NCI-H748 (cell line): ENCODE results near the gene IGF1R.

Experiments used
- DNase-seq: peaks from one replicate; lab custom pipeline; 2025; ENCODE audit not compliant: unreplicated experiment; lab: John Stamatoyannopoulos, UW

IGF1R gene

DNA sequence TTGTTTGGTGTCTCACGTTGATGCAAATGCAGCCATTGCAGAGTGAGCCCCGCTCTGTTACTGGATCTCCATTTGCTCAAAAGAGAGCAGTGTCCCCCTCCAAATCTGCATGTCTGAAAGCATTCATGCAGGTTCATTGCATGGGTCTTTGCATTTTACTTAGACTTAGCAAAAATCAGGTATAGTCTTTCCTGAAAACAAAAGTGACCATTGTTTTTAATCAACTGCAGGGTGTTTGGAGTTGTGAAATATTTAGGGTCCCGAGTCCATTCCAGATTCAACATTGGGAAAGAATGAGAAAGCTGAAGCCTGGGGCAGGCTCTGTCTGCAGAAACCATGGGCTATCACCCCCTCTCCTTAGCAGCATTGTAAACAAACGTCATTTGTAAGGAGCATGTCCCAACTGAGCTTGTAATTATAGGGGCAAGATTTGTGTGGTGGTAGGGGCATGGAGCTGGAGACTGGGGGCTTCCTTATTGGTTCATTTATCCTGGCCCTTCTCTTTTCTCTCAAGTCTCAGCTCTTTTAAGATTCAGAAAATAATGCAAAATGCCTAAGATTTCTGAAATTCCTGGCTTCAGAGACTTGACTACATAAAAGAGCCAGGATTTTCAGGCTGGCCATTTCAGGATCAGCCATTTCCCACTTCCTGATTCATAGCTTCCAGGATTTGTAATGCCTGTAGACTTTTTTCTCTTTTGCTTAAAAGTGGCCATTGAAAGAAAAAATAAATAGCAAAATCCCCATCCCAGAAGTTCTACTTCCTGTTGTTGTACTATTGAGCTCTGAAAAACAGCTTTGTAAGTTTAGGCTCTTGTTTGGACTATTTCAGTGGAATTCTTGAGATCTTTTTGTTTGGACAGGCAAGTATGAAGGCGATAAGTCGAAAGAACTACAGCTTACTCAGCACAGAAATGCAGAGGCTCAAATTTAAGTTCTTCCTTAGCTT is 23.0 kb downstream of the IGF1R start:
- no peak for DNase-seq

DNA sequence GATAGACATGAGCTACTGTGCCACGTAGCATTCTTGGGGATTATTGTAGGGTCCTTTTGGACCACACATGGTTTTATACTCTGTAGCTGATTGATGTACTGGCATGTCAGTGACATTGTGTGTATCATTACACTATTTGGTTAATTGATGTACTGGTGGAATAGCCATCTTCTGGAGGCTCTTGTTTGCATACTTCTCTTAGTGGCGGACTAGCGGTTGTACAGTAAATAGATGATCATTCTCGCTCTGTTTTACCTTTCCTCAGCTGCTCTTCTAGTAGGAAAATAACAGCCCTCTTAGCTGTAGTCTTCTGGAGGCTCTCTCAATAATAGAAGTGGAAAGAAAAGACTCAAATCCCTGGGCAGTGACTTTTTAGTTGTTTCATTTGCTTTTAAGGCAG is 24.8 kb downstream of the IGF1R start:
- DNase-seq: no peak

DNA sequence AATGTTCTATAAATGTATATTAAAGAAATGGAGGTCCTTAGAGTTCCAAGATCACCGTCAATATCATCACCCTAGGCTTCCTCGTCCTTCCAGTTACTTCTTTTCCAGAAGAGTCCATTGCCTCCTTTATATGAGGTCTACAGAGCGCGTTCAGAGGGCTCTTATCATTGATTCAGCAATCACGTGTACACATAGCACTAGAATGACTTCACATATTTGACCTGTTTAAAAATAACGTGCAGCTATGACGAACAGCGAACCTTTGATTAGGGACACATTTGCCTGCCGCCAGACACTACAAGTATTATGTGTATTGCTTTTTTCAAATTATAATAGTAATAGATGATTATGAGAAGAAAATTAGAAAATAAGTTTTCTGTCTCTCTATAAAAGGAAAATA is 26.0 kb downstream of the IGF1R start:
- no peak for DNase-seq

DNA sequence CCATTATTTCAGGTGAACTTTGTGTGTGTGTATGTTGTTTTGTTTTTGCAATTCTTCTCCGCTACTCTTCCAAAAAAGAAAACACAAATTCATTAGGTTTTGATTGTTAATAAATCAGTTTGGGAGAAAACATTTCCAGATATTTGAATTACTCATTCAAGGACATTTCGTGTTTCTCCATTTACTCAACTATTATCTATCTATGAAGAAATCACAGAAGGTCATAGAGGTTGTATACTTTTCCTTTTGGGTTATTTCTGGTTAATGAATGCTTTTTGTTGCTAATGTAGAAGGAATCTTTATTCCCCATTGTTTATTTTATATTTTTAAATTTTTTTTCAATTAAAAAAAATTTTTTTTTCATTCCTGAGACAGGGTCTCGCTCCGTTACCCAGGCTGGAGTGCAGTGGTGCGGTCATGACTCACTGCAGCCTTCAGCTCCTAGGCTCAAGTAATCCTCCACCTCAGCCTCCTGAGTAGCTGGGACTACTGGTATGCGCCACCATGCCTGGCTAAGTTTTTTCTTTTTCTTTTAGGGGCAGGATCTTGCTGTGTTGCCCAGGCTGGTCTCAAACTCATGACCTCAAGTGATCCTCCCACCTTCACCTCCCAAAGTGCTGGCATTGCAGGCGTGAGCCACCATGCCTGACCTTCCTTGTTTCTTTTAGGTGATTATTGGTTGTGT is 28.4 kb downstream of the IGF1R start:
- DNase-seq: no peak

DNA sequence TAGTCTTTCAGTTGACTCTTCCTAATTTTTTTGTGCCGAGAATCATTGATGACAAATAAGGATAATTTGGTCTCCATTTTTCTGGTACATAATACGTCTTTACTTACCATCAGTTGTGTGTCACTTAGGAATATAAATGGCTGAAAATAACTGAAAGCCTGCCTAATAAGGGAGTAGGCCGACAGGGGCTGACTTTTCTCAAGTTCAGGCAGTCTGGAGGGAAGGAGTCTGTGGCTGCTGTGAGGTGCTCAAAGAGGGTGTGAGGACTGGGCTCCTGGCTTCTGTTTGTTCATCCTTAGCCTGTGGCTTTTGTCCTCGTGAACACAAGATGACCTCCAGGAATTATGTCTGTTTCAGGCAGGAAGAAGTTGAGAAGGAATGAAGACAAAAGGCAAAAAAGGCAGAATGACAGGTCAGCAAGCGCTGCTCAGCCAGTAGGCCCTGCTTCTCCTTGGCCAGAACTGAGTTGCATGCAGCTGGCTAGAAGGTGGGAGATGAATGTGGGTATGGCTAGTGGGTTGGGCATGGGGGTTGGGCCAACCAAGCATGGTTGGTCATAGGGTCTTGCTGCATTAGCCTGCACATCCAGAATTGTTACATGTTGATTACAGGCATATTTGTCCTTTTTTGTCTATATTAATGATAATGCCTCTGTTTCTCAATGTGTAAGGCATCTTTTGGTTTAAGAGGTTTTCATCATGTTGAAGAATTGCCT is 29.2 kb downstream of the IGF1R start:
- DNase-seq: no peak

DNA sequence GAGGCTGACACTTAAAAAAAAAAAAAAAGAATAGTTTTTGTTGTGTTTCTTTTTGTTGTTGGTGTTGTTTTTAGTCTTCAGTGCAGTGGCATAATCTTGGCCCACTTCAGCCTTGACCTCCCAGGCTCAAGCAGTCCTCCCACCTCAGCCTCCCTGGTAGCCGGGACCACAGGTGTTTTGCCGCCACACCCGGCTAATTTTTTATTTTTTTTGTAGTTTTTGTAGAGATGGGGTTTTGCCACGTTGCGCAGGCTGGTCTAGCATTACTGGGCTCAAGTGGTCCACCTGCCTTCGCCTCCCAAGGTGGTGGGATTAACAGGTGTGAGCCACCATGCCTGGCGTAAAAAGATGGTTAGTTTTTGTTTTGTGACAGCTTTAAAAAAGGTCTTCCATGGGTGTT is 30.1 kb downstream of the IGF1R start:
- DNase-seq: no peak

DNA sequence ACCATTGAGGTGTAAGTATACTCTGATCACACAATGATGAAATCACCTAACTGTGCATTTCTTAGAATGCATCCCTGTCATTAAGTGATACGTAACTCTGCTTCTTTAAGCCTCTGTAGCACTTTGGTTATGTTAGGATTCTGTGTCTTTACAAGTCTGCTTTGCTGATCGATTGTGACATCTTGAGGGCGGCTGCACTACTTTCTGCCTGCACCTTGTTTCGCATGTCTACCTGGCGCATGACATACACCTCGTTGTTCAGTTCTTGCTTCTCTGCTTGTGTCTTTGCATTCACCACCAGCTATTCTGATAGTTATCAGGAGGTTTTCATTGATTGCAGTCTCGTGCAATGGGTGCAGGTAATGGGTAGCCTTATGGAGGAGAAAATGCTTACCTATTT is 32.7 kb downstream of the IGF1R start:
- no peak for DNase-seq

DNA sequence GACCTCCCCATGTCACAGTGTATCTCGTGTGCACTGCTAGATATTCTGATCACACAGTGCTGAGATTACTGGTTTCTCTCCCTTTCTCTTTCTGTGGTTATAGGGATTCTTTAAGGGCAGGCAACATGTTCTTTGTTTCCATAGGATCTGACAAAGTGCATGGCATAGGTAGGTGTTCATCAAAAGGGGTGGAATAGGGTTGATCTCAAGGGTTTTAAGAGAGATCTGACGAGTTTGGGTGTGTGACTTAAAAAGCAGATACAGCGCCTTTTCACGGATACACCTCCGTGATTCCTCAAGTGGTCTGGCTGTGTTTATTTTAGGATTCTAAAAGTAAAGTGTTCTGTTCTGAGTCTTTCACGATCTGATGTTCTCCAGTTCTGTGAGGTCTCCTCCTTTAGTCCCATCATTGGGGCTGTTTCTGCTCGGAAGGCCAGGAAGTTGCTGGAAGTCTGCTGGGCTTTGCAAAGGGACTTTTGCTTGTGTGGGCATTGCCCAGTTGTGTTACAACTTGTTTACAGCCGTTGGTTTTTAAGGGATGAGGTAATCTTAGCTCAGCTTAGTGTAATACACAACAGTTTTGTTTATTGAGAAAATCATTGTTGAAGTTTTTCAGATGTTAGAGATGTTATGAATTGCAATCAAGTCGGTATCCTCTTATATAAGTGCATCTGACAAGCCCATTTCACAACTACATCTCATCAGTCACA is 34.8 kb downstream of the IGF1R start:
- no peak for DNase-seq

DNA sequence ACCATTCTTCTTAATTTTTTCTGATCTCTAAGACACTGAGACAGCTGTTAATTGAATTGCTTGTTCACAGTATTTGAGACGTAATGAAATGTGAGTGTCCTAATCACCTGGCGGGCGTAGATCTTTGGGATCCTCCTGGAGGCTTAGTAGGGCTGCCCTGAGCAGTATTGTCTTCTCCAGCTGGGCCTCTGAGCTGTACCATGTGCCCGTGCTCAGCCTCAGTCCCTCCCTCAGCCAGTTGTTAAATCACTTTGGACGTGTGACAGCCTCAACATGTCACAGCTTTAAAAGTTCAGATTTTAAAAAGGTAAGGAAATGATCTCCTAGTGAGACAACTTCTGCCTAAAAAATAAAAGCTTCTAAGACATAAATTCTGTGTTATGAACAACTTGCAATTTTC is 35.5 kb downstream of the IGF1R start:
- no peak for DNase-seq

DNA sequence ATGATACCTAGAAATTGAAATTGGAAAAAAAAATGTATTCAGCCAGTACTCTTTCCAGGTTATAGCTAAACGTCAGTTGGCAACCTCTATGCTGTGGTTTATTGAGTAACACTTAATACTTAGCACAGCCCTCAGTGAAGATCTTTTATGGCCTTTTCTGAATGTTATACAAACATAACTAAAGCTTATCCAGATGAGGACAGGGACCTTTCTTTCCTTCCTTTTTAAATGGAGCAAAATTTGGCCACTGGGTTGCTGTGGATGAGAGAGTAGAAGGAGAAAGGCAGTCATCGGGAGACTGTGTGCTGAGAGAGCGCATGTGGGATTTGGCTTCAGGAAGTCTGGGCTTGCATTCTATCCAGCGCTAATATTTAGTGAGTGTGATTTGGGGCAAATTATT is 36.1 kb downstream of the IGF1R start:
- no peak for DNase-seq

DNA sequence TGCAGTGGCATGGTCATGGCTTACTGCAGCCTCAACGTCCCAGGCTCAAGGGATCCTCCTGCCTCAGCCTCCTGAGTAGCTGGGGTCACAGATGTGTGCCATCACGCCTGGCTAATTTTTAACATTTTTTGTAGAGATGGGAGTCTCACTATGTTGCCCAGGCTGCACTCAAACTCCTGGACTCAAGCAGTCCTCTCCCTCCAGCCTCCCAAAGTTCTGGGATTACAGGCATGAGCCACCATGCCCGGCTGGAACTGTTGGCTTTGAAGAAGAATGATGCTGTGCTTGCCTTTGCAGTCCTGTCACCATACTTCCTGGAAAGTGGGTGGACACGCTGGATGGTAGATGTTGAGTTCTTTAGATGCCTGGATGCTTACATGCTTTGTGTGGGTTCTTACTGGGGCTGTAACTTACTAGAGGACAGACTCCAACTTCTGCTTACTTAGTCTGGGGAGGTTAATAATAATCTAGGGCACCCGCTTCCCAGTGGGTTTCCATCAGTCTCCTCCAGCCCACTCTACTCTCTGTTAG is 36.7 kb downstream of the IGF1R start:
- DNase-seq: no peak

DNA sequence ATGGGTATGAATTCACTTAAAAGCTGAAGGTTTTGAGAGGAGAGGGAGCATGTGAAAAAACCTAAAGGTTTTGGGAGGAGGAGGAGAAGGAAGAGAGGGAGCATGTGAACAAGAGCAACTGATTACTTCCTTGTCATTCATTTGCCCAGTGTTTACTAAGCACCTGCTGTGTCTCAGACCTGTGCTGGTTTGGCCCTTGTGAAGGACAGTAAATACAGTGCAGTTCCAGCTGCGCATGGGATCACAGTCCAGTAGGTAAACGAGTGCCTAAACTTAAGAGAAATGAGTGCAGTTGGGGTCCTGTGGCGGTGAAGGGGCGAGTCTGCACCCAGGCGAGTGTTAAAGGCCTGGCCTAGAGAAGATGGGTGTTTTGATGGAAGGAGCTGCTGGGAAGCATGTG is 38.6 kb downstream of the IGF1R start:
- DNase-seq: no peak

DNA sequence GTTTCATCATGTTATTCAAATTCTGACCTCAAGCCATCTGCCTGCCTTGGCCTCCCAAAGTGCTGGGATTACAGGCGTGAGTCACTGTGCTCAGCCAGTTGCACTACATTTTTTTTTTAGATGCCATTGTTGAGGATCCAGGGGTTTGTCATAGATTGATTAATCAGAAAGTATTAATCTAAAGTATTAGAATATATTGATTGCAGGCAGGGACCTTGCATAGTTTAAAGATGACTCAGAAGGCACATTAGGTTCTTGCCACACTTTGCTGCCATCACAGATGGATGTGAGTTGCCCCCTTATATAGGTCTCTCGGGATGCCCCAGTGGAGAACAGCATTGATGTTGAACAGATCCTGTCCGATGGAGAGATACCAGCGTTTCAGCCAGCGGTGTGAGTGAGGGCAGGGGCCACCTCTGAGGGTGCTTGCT is 41.1 kb downstream of the IGF1R start:
- no peak for DNase-seq

DNA sequence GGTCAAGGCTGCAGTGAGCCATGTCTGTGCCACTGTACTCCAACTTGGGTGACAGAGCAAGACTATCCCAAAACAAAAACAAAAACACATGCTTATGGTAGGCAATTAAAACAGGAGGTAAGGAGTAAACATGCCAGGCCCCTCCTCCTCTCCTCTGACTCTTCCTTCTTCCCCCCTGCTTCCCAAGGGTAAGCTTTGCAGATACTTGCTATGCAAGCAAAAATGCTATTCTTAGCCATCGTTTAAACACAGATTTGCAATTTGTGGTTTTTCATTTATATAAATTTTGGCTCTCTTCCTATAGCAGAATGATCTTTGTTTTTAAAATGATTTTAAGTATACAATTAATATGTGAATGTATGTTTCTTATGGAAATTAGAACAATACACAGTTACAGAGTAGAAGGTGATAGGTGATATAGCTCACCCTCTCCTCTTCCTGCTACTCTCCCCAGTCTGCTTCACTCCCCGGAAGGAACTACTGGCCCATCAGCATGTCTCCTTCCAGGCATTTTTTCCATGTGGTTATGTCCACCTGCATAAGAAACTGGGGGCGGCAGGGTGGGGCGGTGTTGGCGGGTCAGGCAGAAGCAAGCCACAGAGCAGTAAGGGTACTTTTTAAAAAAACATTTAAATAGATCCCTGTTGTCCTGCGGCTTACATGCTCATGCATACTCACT is 42.1 kb downstream of the IGF1R start:
- no peak for DNase-seq

DNA sequence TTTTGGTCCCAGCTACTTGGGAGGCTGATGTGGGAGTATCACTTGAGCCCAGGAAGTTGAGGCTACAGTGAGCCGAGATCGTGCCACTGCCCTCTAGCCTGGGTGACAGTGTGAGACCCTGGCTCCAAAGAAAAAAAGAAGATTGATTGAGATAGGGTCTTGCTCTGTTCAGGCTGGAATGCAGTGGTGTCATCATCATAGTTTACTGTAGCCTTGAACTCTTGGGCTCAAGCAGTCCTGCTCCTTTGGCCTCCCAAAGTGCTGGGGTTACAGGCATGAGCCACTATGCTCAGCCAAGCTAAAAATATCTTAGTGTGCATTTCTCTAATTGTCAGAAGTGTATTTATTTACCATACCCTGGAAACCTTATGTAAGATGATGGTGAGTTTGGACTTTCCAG is 43.9 kb downstream of the IGF1R start:
- no peak for DNase-seq

DNA sequence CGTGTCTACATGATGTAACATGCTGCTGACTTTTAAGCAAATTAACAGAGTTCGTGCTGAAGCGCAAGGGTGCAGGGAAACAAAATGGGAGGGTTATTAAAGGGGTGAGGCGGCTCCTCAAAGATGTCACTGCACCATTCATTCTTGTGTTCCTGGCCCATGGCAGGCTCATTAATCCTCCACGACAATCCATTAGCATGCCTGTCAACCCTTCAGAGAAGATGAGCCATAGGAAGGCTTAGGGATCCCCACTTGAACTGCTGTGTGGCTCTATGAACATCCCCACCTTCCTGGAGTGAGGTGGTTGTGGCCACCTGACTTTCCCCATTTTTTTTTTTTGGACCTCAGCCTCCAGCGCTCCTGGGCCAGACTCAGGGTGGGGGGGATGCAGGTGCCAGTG is 45.8 kb downstream of the IGF1R start:
- no peak for DNase-seq

DNA sequence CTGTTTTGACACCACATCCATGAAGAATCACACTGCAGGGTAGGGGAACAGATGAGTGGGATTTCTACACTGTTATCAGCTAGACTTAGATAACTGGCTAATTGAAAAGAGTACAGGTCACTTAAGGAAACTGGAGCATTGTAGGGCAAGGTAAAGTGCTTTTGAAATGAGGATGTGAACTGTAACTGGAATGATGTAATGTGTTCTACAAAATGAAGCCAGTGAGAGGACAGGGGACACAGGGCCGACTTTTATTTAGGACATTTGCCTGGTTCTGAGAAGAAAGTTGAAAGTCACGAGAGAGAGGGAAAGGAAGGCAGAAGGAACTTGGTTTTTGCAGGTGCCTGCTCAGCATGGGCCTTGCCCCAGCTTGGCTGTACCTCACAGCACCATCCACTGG is 50.5 kb downstream of the IGF1R start:
- DNase-seq: no peak

DNA sequence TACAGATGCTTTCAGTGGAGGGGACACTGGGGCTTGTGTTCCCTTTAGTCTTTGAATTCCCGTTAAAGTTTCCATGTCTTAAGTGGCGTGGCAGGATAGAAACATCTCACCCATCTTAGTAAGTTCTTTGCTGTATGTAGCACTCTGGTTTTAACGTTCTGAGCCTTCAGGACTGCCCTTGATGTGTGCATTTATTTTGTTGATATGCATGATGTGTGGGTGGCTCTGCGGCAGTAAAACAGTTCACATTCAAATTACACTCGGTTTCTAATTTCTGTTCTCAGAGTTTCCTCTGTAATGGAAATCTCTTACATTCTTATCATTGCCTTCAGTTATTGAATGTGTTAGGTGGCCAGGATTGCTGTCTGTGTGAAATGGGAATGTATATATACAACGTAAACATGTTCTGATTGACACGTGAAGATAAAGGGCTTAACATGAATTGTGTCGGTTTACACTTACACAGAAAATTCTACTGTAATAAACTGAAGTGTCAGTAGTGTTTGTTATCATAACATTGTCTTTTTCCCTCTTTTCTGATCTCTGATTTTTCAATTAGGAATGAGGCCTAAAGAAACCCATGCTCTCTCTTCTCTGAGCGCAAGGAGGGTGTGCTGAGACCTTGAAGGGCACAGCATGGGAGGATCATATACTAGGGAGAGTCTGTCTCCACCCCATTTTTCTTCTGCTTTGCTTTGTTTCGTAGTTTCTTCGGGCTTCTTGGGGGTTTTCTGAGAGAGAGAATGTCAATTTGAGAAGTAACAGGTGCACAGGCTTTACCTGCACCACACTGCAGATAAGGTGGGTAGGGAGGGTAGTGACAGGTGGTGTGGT is 51.5 kb downstream of the IGF1R start:
- DNase-seq: no peak

DNA sequence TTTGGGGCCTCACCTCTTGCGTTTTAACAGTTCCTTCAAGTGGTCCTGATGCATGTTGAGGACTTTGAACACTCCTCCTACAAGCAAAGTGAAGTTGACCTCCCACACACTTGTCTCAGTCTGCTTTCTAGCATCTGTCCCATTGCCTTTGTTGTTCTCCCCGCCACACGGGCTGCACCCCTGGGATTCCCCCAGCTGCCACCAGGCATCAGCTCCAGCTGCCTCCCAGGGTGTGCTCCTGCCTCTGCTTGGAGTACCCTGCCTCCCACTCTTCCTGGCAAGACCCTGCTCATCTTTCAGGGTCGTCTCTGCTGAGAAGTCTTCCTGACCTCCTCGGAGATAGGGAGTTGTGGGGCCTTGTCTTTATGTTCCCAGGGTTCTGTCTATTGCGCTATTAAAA is 52.2 kb downstream of the IGF1R start:
- DNase-seq: no peak
